ENCODE measurements around the gene ATG9B. TPM values are rescaled to one million over a fixed set of nuclear protein-coding genes. Genes with fewer than 3 reads are reported as not detected.

The ATG9B gene
- polyA plus RNA-seq, 2 of the 4 experiments (the other 2 are of a cell fraction), result 0.06 to 0.23 TPM

DNA sequence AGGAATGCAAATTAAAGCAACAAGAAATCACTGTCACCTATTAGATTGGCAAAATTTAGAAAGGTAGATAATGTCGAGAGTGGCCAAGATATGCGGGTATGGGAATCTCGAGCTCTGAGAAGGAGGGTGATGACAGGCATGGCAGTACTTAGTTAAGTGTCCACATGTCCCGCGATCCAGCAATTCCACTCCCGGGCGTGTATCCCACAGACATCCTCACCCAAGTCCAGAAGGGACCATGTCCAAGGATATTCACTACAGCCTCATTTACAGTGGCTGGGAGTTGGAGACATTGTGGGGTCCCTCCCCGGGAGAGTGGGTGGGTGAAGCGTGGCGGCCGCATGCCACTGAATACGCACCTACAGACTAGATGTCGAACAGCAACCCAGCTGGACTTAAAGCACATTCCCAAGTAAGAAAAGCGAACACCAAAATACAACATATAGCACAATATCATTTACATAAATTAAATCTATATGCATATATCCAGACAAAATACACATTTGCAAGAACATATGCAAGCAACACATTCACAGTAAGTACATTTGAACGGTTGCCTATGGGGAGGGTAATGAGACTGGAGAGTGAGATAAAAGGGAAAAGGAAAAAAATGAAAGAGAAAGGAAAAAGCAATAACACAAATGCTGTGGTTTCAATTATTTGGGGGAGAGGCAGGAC is 56.1 kb downstream of the ATG9B start:
- Histone ChIP-seq H3K4me2 (no peak overlapping the region), H3K27ac (no peak overlapping the region), H3K4me3 (no peak overlapping the region), H3K4me1 (no peaks in the 10 kb centered on the region), H3K9me3 (no peaks in the 10 kb centered on the region)
- ChIA-PET CTCF (interaction anchor here (0.5 to 2.9 kb wide), 4 partner anchors 17 to 143 kb away, joined by 3 to 18 read pairs (median 12); no protein-coding TSS in a partner anchor), POLR2A (no interaction called here)
- no peak for ATAC-seq
- TF ChIP-seq, protein P1, sequence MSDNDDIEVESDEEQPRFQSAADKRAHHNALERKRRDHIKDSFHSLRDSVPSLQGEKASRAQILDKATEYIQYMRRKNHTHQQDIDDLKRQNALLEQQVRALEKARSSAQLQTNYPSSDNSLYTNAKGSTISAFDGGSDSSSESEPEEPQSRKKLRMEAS (IDR thresholded peaks at IDR 0.05), result no peak
- TF ChIP-seq FOSL2 (IDR thresholded peaks at IDR 0.05) (no peak), FOSL2 (CRISPR knock-in tag; IDR thresholded peaks at IDR 0.05) (no peak), FOXS1 (CRISPR knock-in tag; IDR thresholded peaks at IDR 0.05) (no peak), ZC3H11A (IDR thresholded peaks at IDR 0.05) (no peak)
- no peak for DNase-seq (ENCODE audit: low read depth in 1 of 2, low spot score in 1 of 2)
- WGBS (ENCODE audit: missing lambda C conversion rate), result 58% methylated on average over 15 of the region's 15 CpGs
- FAIRE-seq, result no peak

DNA sequence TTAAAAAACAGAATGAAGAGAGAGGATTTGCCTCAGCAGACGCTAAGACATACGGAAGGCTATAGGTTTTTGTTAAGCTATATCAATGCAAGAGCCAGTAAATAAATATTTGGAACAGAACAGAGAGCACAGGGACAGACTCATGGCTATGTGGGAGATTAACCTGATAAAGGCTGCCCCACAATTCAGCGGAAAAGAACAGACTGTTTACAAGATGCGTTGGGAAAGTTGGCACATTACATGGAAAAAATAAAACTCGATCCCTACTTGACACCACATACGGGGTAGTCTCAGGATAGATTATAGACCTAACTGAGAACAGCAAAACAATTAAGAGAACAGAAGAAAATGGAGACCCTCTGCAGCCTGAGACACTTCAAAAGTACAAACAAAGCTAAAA is 56.9 kb downstream of the ATG9B start:
- FAIRE-seq (no peak), ATAC-seq (no peak), DNase-seq (ENCODE audit: low read depth in 1 of 2, low spot score in 1 of 2) (no peak)
- H3K27ac ChIP-seq, result no peak overlapping the region
- H3K4me2 ChIP-seq, result no peak overlapping the region
- no peak overlapping the region for H3K4me3 ChIP-seq
- H3K9me3 ChIP-seq, result no peaks in the 10 kb centered on the region
- ChIA-PET CTCF (interaction anchor here (0.5 to 2.9 kb wide), 5 partner anchors 18 to 164 kb away, joined by 3 to 18 read pairs (median 11); no protein-coding TSS in a partner anchor), POLR2A (no interaction called here)
- WGBS (ENCODE audit: missing lambda C conversion rate), result 63% methylated on average over 6 of the region's 6 CpGs
- no peaks in the 10 kb centered on the region for H3K4me1 ChIP-seq
- TF ChIP-seq, protein P1 (IDR thresholded peaks at IDR 0.05), result no peak
- no peak for TF ChIP-seq KDM1A (IDR thresholded peaks at IDR 0.05; ENCODE audit: low read depth)
- no peak for TF ChIP-seq FOXS1 (CRISPR knock-in tag; IDR thresholded peaks at IDR 0.05)
- TF ChIP-seq SREBF2 (IDR thresholded peaks at IDR 0.05), result no peak

DNA sequence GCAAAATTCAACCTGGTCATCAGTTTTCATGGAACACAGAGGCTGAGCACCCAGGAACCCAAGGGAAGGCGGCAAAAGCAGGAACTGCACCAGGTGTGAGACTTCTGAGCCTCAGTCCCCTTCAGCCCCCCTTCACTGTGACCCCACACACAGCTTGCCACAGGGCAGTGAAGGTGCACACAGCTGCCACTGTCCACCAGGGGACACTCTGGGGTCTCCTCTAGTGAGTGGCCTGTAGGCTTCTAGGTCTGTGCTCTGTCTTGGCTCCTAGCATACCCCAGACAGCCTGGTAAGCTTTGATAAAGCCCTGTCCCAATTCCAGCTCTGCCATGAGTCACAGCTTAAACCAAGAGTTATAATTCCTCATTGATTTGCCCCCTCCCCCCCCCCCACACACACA is 58.3 kb downstream of the ATG9B start:
- CTCF ChIA-PET, result interaction anchor here (0.8 to 5.9 kb wide), 10 partner anchors 9 to 158 kb away, joined by 3 to 95 read pairs (median 6); partner anchors contain the start of gene TMUB1
- H3K4me2 ChIP-seq, result no peak overlapping the region
- TF ChIP-seq RAD21 (conservative IDR thresholded peaks at IDR 0.05 in 1 of 2, IDR thresholded peaks at IDR 0.05 in 1 of 2) (0 out of 5 replicates have a peak, but pooled peaks of 1 of the 2 experiments have one; percentile 14), HDAC2 (IDR thresholded peaks at IDR 0.05) (no peak), RARB (CRISPR knock-in tag; IDR thresholded peaks at IDR 0.05) (no peak), MAFK (IDR thresholded peaks at IDR 0.05; ENCODE audit: partially characterized antibody) (peak; percentile 26)
- no peak for FAIRE-seq
- no peaks in the 10 kb centered on the region for H3K9me3 ChIP-seq
- peak in 1 of 2 experiments; percentile 57; a peak in 3 of 6 replicates for ATAC-seq
- no peak overlapping the region for H3K27ac ChIP-seq
- no peaks in the 10 kb centered on the region for H3K4me1 ChIP-seq
- H3K4me3 ChIP-seq, result no peak overlapping the region
- 86% methylated on average over 1 of the region's 1 CpG for WGBS (ENCODE audit: missing lambda C conversion rate)
- POLR2A ChIA-PET, result no interaction called here
- DNase-seq (ENCODE audit: low read depth in 1 of 2, low spot score in 1 of 2), result peak in 1 of 2 experiments; percentile 31

DNA sequence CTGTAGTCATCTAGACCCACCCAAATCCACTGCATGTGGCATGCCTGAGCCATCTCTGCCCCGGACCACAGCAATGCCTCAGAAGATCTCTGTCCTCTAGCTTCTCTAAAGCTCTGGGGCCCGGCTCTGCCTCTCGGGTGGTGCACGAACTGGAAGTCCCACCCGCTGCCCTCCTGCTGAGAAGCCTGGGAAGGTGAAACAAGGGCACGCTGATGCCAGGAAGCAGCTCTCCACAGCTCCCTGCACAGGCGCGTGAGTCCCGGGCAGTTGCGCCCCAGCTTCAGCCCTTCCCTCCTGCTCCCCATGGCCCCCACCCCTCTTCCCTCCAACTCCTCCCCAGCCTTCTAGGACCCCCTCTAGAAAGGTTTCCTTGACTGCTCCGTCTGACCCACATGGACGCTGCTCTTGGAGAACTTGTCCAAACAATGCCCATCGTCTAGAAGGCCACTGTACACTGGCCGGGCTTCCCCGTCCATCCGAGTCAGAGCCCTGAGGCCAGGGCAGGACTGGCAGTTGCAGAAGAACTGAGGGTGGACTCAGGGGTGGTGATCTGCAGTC is 58.9 kb downstream of the ATG9B start:
- ATAC-seq, result no peak
- no peak overlapping the region for H3K4me3 ChIP-seq
- TF ChIP-seq SREBF2 (IDR thresholded peaks at IDR 0.05), result no peak
- no peak for TF ChIP-seq CBX2 (IDR thresholded peaks at IDR 0.05; ENCODE audit: borderline replicate concordance, low read depth)
- TF ChIP-seq POLR2A (IDR thresholded peaks at IDR 0.05; ENCODE audit: low read length), result no peak
- TF ChIP-seq FOSB (CRISPR knock-in tag; IDR thresholded peaks at IDR 0.05), result no peak
- TF ChIP-seq RARB (CRISPR knock-in tag; IDR thresholded peaks at IDR 0.05), result no peak
- TF ChIP-seq EP300 (IDR thresholded peaks at IDR 0.05), result no peak
- TF ChIP-seq HDAC2 (IDR thresholded peaks at IDR 0.05), result no peak
- no peaks in the 10 kb centered on the region for H3K4me1 ChIP-seq
- 53% methylated on average over 11 of the region's 16 CpGs for WGBS (ENCODE audit: missing lambda C conversion rate)
- no peak for FAIRE-seq
- no peak overlapping the region for H3K4me2 ChIP-seq
- no peak overlapping the region for H3K27ac ChIP-seq
- no peaks in the 10 kb centered on the region for H3K9me3 ChIP-seq
- POLR2A ChIA-PET, result no interaction called here
- DNase-seq (ENCODE audit: low read depth in 1 of 2, low spot score in 1 of 2), result no peak
- CTCF ChIA-PET, result interaction anchor here (0.6 to 5.9 kb wide), 13 partner anchors 9 to 205 kb away, joined by 3 to 95 read pairs (median 4); partner anchors contain the start of gene TMUB1

Other genes with a start within 250 kb of the ATG9B start
- 0.10 and 0.26 TPM in 2 replicates for gene TMEM176B, start 224.1 kb downstream of the ATG9B start, polyA plus RNA-seq (2011; rRNA removed)
- gene TMEM176B, start 224.1 kb downstream of the ATG9B start, polyA plus RNA-seq (2017; fragmentation: RNase III; extraction: RNeasy Plus Mini Kit Qiagen cat#74134 plus additional on column Dnase treatment), result not detected in 3 replicates
- gene TMEM176A, start 223.7 kb downstream of the ATG9B start, polyA plus RNA-seq (2011; rRNA removed), result 0.05 TPM in 1 of 2 replicates, not detected in the other
- gene TMEM176A, start 223.7 kb downstream of the ATG9B start, polyA plus RNA-seq (2017; fragmentation: RNase III; extraction: RNeasy Plus Mini Kit Qiagen cat#74134 plus additional on column Dnase treatment), result not detected in 3 replicates
- not detected in 2 replicates for gene AOC1, start 172.0 kb downstream of the ATG9B start, polyA plus RNA-seq (2011; rRNA removed)
- not detected in 3 replicates for gene AOC1, start 172.0 kb downstream of the ATG9B start, polyA plus RNA-seq (2017; fragmentation: RNase III; extraction: RNeasy Plus Mini Kit Qiagen cat#74134 plus additional on column Dnase treatment)
- gene KCNH2, start 46.2 kb downstream of the ATG9B start, polyA plus RNA-seq (2011; rRNA removed), result 0.26 and 0.44 TPM in 2 replicates
- 0.41 to 0.45 TPM (median 0.41 TPM) in 3 replicates for gene KCNH2, start 46.2 kb downstream of the ATG9B start, polyA plus RNA-seq (2017; fragmentation: RNase III; extraction: RNeasy Plus Mini Kit Qiagen cat#74134 plus additional on column Dnase treatment)
- 0.42 and 0.52 TPM in 2 replicates for gene NOS3, start 33.5 kb downstream of the ATG9B start, polyA plus RNA-seq (2011; rRNA removed)
- 0.46 to 0.71 TPM (median 0.51 TPM) in 3 replicates for gene NOS3, start 33.5 kb downstream of the ATG9B start, polyA plus RNA-seq (2017; fragmentation: RNase III; extraction: RNeasy Plus Mini Kit Qiagen cat#74134 plus additional on column Dnase treatment)
- gene ABCB8, start 4.0 kb upstream of the ATG9B start, polyA plus RNA-seq (2011; rRNA removed), result 19.6 and 22.7 TPM in 2 replicates
- 34.3 to 41.1 TPM (median 38.6 TPM) in 3 replicates for gene ABCB8, start 4.0 kb upstream of the ATG9B start, polyA plus RNA-seq (2017; fragmentation: RNase III; extraction: RNeasy Plus Mini Kit Qiagen cat#74134 plus additional on column Dnase treatment)
- gene ASIC3, start 24.0 kb upstream of the ATG9B start, polyA plus RNA-seq (2011; rRNA removed), result 4.1 and 4.4 TPM in 2 replicates
- gene ASIC3, start 24.0 kb upstream of the ATG9B start, polyA plus RNA-seq (2017; fragmentation: RNase III; extraction: RNeasy Plus Mini Kit Qiagen cat#74134 plus additional on column Dnase treatment), result 7.5 to 11.4 TPM (median 9.8 TPM) in 3 replicates
- 29.6 and 30.0 TPM in 2 replicates for gene CDK5, start 33.4 kb upstream of the ATG9B start, polyA plus RNA-seq (2011; rRNA removed)
- 41.2 to 51.0 TPM (median 50.3 TPM) in 3 replicates for gene CDK5, start 33.4 kb upstream of the ATG9B start, polyA plus RNA-seq (2017; fragmentation: RNase III; extraction: RNeasy Plus Mini Kit Qiagen cat#74134 plus additional on column Dnase treatment)
- 99.6 and 112 TPM in 2 replicates for gene SLC4A2, start 35.1 kb upstream of the ATG9B start, polyA plus RNA-seq (2011; rRNA removed)
- gene SLC4A2, start 35.1 kb upstream of the ATG9B start, polyA plus RNA-seq (2017; fragmentation: RNase III; extraction: RNeasy Plus Mini Kit Qiagen cat#74134 plus additional on column Dnase treatment), result 253 to 280 TPM (median 275 TPM) in 3 replicates
- gene FASTK, start 56.3 kb upstream of the ATG9B start, polyA plus RNA-seq (2011; rRNA removed), result 38.5 and 51.7 TPM in 2 replicates
- 66.0 to 78.6 TPM (median 72.4 TPM) in 3 replicates for gene FASTK, start 56.3 kb upstream of the ATG9B start, polyA plus RNA-seq (2017; fragmentation: RNase III; extraction: RNeasy Plus Mini Kit Qiagen cat#74134 plus additional on column Dnase treatment)
- gene TMUB1, start 59.0 kb upstream of the ATG9B start, polyA plus RNA-seq (2011; rRNA removed), result 12.4 and 14.0 TPM in 2 replicates
- gene TMUB1, start 59.0 kb upstream of the ATG9B start, polyA plus RNA-seq (2017; fragmentation: RNase III; extraction: RNeasy Plus Mini Kit Qiagen cat#74134 plus additional on column Dnase treatment), result 31.5 to 37.7 TPM (median 37.3 TPM) in 3 replicates
- 33.8 and 34.1 TPM in 2 replicates for gene AGAP3, start 62.0 kb upstream of the ATG9B start, polyA plus RNA-seq (2011; rRNA removed)
- gene AGAP3, start 62.0 kb upstream of the ATG9B start, polyA plus RNA-seq (2017; fragmentation: RNase III; extraction: RNeasy Plus Mini Kit Qiagen cat#74134 plus additional on column Dnase treatment), result 42.6 to 45.9 TPM (median 43.1 TPM) in 3 replicates
- not detected in 2 replicates for gene GBX1, start 143.2 kb upstream of the ATG9B start, polyA plus RNA-seq (2011; rRNA removed)
- not detected in 3 replicates for gene GBX1, start 143.2 kb upstream of the ATG9B start, polyA plus RNA-seq (2017; fragmentation: RNase III; extraction: RNeasy Plus Mini Kit Qiagen cat#74134 plus additional on column Dnase treatment)
- gene ASB10, start 162.8 kb upstream of the ATG9B start, polyA plus RNA-seq (2011; rRNA removed), result not detected in 2 replicates
- gene ASB10, start 162.8 kb upstream of the ATG9B start, polyA plus RNA-seq (2017; fragmentation: RNase III; extraction: RNeasy Plus Mini Kit Qiagen cat#74134 plus additional on column Dnase treatment), result not detected in 3 replicates
- gene H2BK1, start 186.0 kb upstream of the ATG9B start, polyA plus RNA-seq (2011; rRNA removed), result not detected in 2 replicates
- gene H2BK1, start 186.0 kb upstream of the ATG9B start, polyA plus RNA-seq (2017; fragmentation: RNase III; extraction: RNeasy Plus Mini Kit Qiagen cat#74134 plus additional on column Dnase treatment), result not detected in 3 replicates
- 47.8 and 53.8 TPM in 2 replicates for gene ABCF2, start 202.7 kb upstream of the ATG9B start, polyA plus RNA-seq (2011; rRNA removed)
- gene ABCF2, start 202.7 kb upstream of the ATG9B start, polyA plus RNA-seq (2017; fragmentation: RNase III; extraction: RNeasy Plus Mini Kit Qiagen cat#74134 plus additional on column Dnase treatment), result 69.1 to 76.3 TPM (median 70.9 TPM) in 3 replicates
- 14.9 and 17.2 TPM in 2 replicates for gene CHPF2, start 208.0 kb upstream of the ATG9B start, polyA plus RNA-seq (2011; rRNA removed)
- 24.7 to 29.6 TPM (median 28.0 TPM) in 3 replicates for gene CHPF2, start 208.0 kb upstream of the ATG9B start, polyA plus RNA-seq (2017; fragmentation: RNase III; extraction: RNeasy Plus Mini Kit Qiagen cat#74134 plus additional on column Dnase treatment)
- 12.5 and 14.5 TPM in 2 replicates for gene SMARCD3, start 224.2 kb upstream of the ATG9B start, polyA plus RNA-seq (2011; rRNA removed)
- 10.6 to 11.9 TPM (median 11.6 TPM) in 3 replicates for gene SMARCD3, start 224.2 kb upstream of the ATG9B start, polyA plus RNA-seq (2017; fragmentation: RNase III; extraction: RNeasy Plus Mini Kit Qiagen cat#74134 plus additional on column Dnase treatment)

Measured in A549 (cell line).